Tibial nerve (tissue), 4 donors: ENCODE measurements around the gene EEF1B2. TPM values are rescaled to one million over a fixed set of nuclear protein-coding genes. Genes with fewer than 3 reads are reported as not detected.
"Not testable (repeated sequence)": the region's sequence is repeated elsewhere in the genome, so short reads cannot be mapped to it uniquely, and the experiment has no call there.

ENCODE experiments used
- DNase-seq, 2 donors: peaks; one replicate each; pipeline ENCODE4 v3.0.0-alpha.2; 2019; ENCODE audit warnings: low spot score in 2 of 2
- H3K27ac ChIP-seq, 4 donors: fragments of 200-600 bp; sonication (generic) in 3 of 4; one replicate each; pipeline ENCODE4 v1.5.1; 2017 to 2019; ENCODE audit warnings: mild to moderate bottlenecking in 1 of 4
- H3K27me3 ChIP-seq, 2 donors: fragments of 200-600 bp; sonication (generic) in 1 of 2; one replicate each; pipeline versions ENCODE4 v1.5.1 to v1.6.0; 2017 to 2019
- H3K36me3 ChIP-seq, 3 donors: fragments of 200-600 bp; sonication (generic); one replicate each; pipeline ENCODE4 v1.5.1; 2018 to 2019
- H3K4me1 ChIP-seq, 4 donors: fragments of 200-600 bp; sonication (generic) in 3 of 4; one replicate each; pipeline ENCODE4 v1.5.1; 2017 to 2019
- H3K4me3 ChIP-seq, 4 donors: fragments of 200-600 bp; sonication (generic) in 3 of 4; one replicate each; pipeline ENCODE4 v1.5.1; 2017 to 2019; ENCODE audit warnings: mild to moderate bottlenecking in 1 of 4, moderate library complexity in 1 of 4
- H3K9me3 ChIP-seq, 4 donors: fragments of 200-600 bp; sonication (generic) in 3 of 4; one replicate each; pipeline ENCODE4 v1.5.1; 2017 to 2019
- CTCF ChIP-seq, 5 experiments: fragments of 200-600 bp in 3 of 5; fragments of 450-650 bp in 2 of 5; sonication (generic) in 3 of 5; IDR thresholded peaks; one replicate each; pipeline ENCODE4 v1.5.1; 2016 to 2019; ENCODE audit warnings: antibody characterized with exemption in 5 of 5, mild to moderate bottlenecking in 3 of 5, moderate library complexity in 2 of 5
- EP300 ChIP-seq, 2 donors: sonication (generic); formaldehyde crosslinking; IDR thresholded peaks; one replicate each; pipeline ENCODE4 v1.6.1; 2017; ENCODE audit warnings: antibody characterized with exemption in 2 of 2, mild to moderate bottlenecking in 1 of 2
- POLR2A ChIP-seq, 2 donors: fragments of 450-650 bp; IDR thresholded peaks; one replicate each; pipeline ENCODE4 v1.6.1; 2017; ENCODE audit warnings: antibody characterized with exemption in 2 of 2, mild to moderate bottlenecking in 2 of 2, moderate library complexity in 2 of 2
- WGBS, 2 donors: methylation state at CpG; one replicate each; pipeline ENCODE4 v1.1.5; 2018; 5-methylcytosine and 5-hydroxymethylcytosine counted together
- total RNA-seq, 4 donors: library from RNA; depleted of rRNA; stranded (reverse); fragments of >200 nt; gene quantifications; one replicate each; pipeline ENCODE4 v1.1.0, GENCODE V29; 2016

EEF1B2 gene
- total RNA-seq, 4 donors from 2014 or later, result 200 to 300 (median 258) TPM

DNA sequence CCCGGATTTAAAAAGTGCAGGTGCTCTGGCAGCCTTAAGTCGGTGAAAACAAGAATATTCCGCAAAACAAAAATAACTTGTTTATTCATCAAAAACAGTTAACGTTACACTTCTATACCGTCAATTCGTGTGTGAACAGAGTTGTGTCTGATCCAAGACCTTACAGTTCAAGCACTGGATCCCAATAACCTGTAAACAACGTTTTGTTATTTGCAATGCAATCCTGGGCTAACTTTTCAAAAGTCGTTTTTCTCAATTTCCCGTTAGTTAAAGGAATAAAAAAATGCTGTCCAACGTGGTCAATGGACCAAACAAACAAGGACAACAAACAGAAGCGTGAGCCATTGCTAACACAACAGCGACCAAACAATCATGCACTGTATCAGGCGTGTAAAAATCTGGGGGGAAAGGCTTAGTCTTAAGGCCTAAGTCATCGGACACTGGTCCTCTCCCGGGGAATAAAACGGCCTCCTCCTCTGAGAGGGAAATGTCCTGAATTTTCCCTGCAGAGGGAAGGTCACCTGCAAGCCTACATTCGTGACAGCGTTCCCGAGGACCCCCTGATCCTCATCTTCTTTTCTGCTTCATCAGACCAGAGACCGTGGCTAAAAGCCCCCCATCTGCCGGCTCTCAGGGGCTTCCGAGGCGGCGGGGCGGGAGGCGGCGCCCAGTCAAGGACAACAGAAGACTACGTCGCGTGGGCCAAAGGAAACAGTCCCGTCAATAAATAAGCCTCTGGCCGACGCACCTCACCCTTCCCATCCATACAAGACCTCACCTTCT is 941 bp upstream of the EEF1B2 start:
- Histone ChIP-seq H3K4me3 (peak overlapping the region; percentile 74 to 96 (median 85)), H3K36me3 (peaks cover 0 to 27% (median 15%) of the 10 kb centered on the region in 3 donors), H3K27me3 (no peaks in the 10 kb centered on the region), H3K27ac (peak overlapping the region; percentile 75 to 96 (median 90)), H3K9me3 (no peaks in the 10 kb centered on the region), H3K4me1 (peaks cover 0 to 57% (median 24%) of the 10 kb centered on the region in 4 donors)
- WGBS, 2 donors, result 0 to 1% methylated on average over 30 to 33 of the region's 33 CpGs
- no peak for TF ChIP-seq POLR2A (IDR thresholded peaks at IDR 0.05)
- no peak for TF ChIP-seq CTCF (IDR thresholded peaks at IDR 0.05)
- no peak for TF ChIP-seq EP300 (IDR thresholded peaks at IDR 0.05)
- no peak for DNase-seq

- TF ChIP-seq POLR2A (IDR thresholded peaks at IDR 0.05) (no peak), EP300 (IDR thresholded peaks at IDR 0.05) (no peak), CTCF (IDR thresholded peaks at IDR 0.05) (no peak)
- peak overlapping the region; percentile 74 to 96 (median 85) for H3K4me3 ChIP-seq
- no peaks in the 10 kb centered on the region for H3K27me3 ChIP-seq
- H3K9me3 ChIP-seq, result no peaks in the 10 kb centered on the region
- DNase-seq, result no peak
- H3K4me1 ChIP-seq, result peaks cover 0 to 58% (median 24%) of the 10 kb centered on the region in 4 donors
- WGBS, 2 donors, result 5 to 7% methylated on average over 23 to 30 of the region's 30 CpGs
- peaks cover 0 to 35% (median 15%) of the 10 kb centered on the region in 3 donors for H3K36me3 ChIP-seq
- peak overlapping the region; percentile 75 to 96 (median 90) for H3K27ac ChIP-seq
Observed at GRCh38 chr2:206160125-206160806, 571 bp downstream of the EEF1B2 start.

GRCh38 chr2:206160807-206161179 is 1.1 kb downstream of the EEF1B2 start:
- no peaks in the 10 kb centered on the region for H3K27me3 ChIP-seq
- H3K9me3 ChIP-seq, result no peaks in the 10 kb centered on the region
- WGBS, 2 donors, result 55 to 58% methylated on average over 2 of the region's 2 CpGs
- H3K36me3 ChIP-seq, result peaks cover 0 to 35% (median 15%) of the 10 kb centered on the region in 3 donors
- TF ChIP-seq EP300 (IDR thresholded peaks at IDR 0.05) (no peak), POLR2A (IDR thresholded peaks at IDR 0.05) (no peak), CTCF (IDR thresholded peaks at IDR 0.05) (no peak)
- peak overlapping the region in 3 of 4 donors; percentile 74 to 96 (median 92) for H3K4me3 ChIP-seq
- DNase-seq, result no peak
- H3K4me1 ChIP-seq, result peaks cover 0 to 53% (median 24%) of the 10 kb centered on the region in 4 donors
- H3K27ac ChIP-seq, result peak overlapping the region in 3 of 4 donors; percentile 75 to 96 (median 95)

- H3K4me1 ChIP-seq, result peaks cover 0 to 39% (median 21%) of the 10 kb centered on the region in 4 donors
- H3K4me3 ChIP-seq, H3K27ac ChIP-seq, H3K27me3 ChIP-seq, H3K9me3 ChIP-seq, DNase-seq: not testable (repeated sequence)
- peaks cover 0 to 40% (median 15%) of the 10 kb centered on the region in 3 donors for H3K36me3 ChIP-seq
- 82% methylated on average over 4 of the region's 4 CpGs for WGBS, 2 donors
Observed at GRCh38 chr2:206162401-206162800, 2.7 kb downstream of the EEF1B2 start.

GRCh38 chr2:206163251-206163880 is 3.7 kb downstream of the EEF1B2 start:
- H3K4me1 ChIP-seq, result peaks cover 0 to 30% (median 11%) of the 10 kb centered on the region in 4 donors
- H3K27me3 ChIP-seq, result no peaks in the 10 kb centered on the region
- no peak overlapping the region for H3K27ac ChIP-seq
- H3K4me3 ChIP-seq, result no peak overlapping the region
- 78 to 85% methylated on average over 3 of the region's 3 CpGs for WGBS, 2 donors
- H3K9me3 ChIP-seq, result no peaks in the 10 kb centered on the region
- H3K36me3 ChIP-seq, result peaks cover 0 to 50% (median 15%) of the 10 kb centered on the region in 3 donors
- TF ChIP-seq CTCF (IDR thresholded peaks at IDR 0.05) (no peak), POLR2A (IDR thresholded peaks at IDR 0.05) (no peak), EP300 (IDR thresholded peaks at IDR 0.05) (no peak)
- no peak for DNase-seq
